ENCODE measurements around the gene CNN1.

- TF ChIP-seq CTCF (IDR thresholded peaks at IDR 0.05), result no peak
- no peak for TF ChIP-seq POLR2A (IDR thresholded peaks at IDR 0.05)
- no peak for TF ChIP-seq EP300 (IDR thresholded peaks at IDR 0.05)
Observed at GRCh38 chr19:11586331-11586730, 47.7 kb downstream of the CNN1 start.
